Mesothelial cell of epicardium (in vitro differentiated cells): ENCODE data around the gene GRM7. TPM values are rescaled to one million over a fixed set of nuclear protein-coding genes. Genes with fewer than 3 reads are reported as not detected.

ENCODE experiments used
- DNase-seq, 2 experiments: peaks; one replicate each; pipeline ENCODE4 v3.0.0; 2021; ENCODE audit warnings: low spot score in 2 of 2; ENCODE audit not compliant: unreplicated experiment in 2 of 2
- H3K27ac Mint-ChIP-seq: 2 replicates; pipeline ENCODE4 v1.8.0; 2021; ENCODE audit warnings: mixed read lengths
- H3K27me3 Mint-ChIP-seq: 2 replicates; pipeline ENCODE4 v1.8.0; 2021; ENCODE audit warnings: low read depth, mixed read lengths
- H3K36me3 Mint-ChIP-seq: 2 replicates; pipeline ENCODE4 v1.8.0; 2021; ENCODE audit warnings: mixed read lengths
- H3K4me1 Mint-ChIP-seq: 2 replicates; pipeline ENCODE4 v1.8.0; 2021; ENCODE audit warnings: mixed read lengths
- H3K4me3 Mint-ChIP-seq: 2 replicates; pipeline ENCODE4 v1.8.0; 2021; ENCODE audit warnings: mild to moderate bottlenecking, moderate library complexity, mixed read lengths
- H3K9me3 Mint-ChIP-seq: 2 replicates; pipeline ENCODE4 v1.8.0; 2021; ENCODE audit warnings: mixed read lengths
- CTCF ChIP-seq: fragments of 200-600 bp; sonication (generic); IDR thresholded peaks from one replicate; pipeline ENCODE4 v1.5.0; 2021; ENCODE audit warnings: antibody characterized with exemption; ENCODE audit not compliant: unreplicated experiment
- total RNA-seq: library from RNA; stranded (reverse); gene quantifications from 3 replicates; pipeline ENCODE4 v1.2.1, GENCODE V29; 2021

The GRM7 gene
- total RNA-seq, 1 donor from 2014 or later, result 0.69 TPM

GRCh38 chr3:7630351-7630911, 769.5 kb downstream of the GRM7 start:
- H3K36me3 Mint-ChIP-seq, result no peaks in the 10 kb centered on the region
- no peak overlapping the region for H3K27ac Mint-ChIP-seq
- H3K4me1 Mint-ChIP-seq, result peaks cover 6% of the 10 kb centered on the region
- no peaks in the 10 kb centered on the region for H3K27me3 Mint-ChIP-seq
- H3K4me3 Mint-ChIP-seq, result no peak overlapping the region
- no peak for DNase-seq
- H3K9me3 Mint-ChIP-seq, result no peaks in the 10 kb centered on the region
- TF ChIP-seq CTCF, result no peak

GRCh38 chr3:7630925-7631324, 770.0 kb downstream of the GRM7 start:
- TF ChIP-seq CTCF, result no peak
- Mint-ChIP-seq H3K4me1 (peaks cover 6% of the 10 kb centered on the region), H3K36me3 (no peaks in the 10 kb centered on the region), H3K27ac (peak overlapping the region; percentile 74), H3K4me3 (no peak overlapping the region), H3K9me3 (no peaks in the 10 kb centered on the region), H3K27me3 (no peaks in the 10 kb centered on the region)
- peak; percentile 29 to 43 for DNase-seq

- DNase-seq, result no peak
- H3K27me3 Mint-ChIP-seq, result no peaks in the 10 kb centered on the region
- no peaks in the 10 kb centered on the region for H3K36me3 Mint-ChIP-seq
- no peak for TF ChIP-seq CTCF
- H3K27ac Mint-ChIP-seq, result no peak overlapping the region
- H3K4me1 Mint-ChIP-seq, result peaks cover 6% of the 10 kb centered on the region
- H3K9me3 Mint-ChIP-seq, result no peaks in the 10 kb centered on the region
- H3K4me3 Mint-ChIP-seq, result no peak overlapping the region
Observed at GRCh38 chr3:7632305-7632704, 771.4 kb downstream of the GRM7 start.

GRCh38 chr3:7637694-7638093, 776.8 kb downstream of the GRM7 start:
- no peaks in the 10 kb centered on the region for H3K36me3 Mint-ChIP-seq

GRCh38 chr3:7638103-7638502, 777.2 kb downstream of the GRM7 start:
- Mint-ChIP-seq H3K9me3 (no peaks in the 10 kb centered on the region), H3K27ac (no peak overlapping the region), H3K27me3 (peaks cover 6% of the 10 kb centered on the region), H3K4me1 (peaks cover 5% of the 10 kb centered on the region), H3K4me3 (no peak overlapping the region), H3K36me3 (no peaks in the 10 kb centered on the region)
- no peak for DNase-seq
- no peak for TF ChIP-seq CTCF

More at GRCh38 chr3:7637694-7638093, 776.8 kb downstream of the GRM7 start:
- Mint-ChIP-seq H3K9me3 (no peaks in the 10 kb centered on the region), H3K4me1 (peaks cover 5% of the 10 kb centered on the region), H3K27ac (no peak overlapping the region), H3K4me3 (no peak overlapping the region), H3K27me3 (peaks cover 6% of the 10 kb centered on the region)
- DNase-seq, result no peak
- TF ChIP-seq CTCF, result no peak

GRCh38 chr3:7640787-7641186, 779.9 kb downstream of the GRM7 start:
- Mint-ChIP-seq H3K4me3 (no peak overlapping the region), H3K27ac (no peak overlapping the region), H3K27me3 (peaks cover 6% of the 10 kb centered on the region), H3K4me1 (peaks cover 5% of the 10 kb centered on the region), H3K36me3 (no peaks in the 10 kb centered on the region), H3K9me3 (no peaks in the 10 kb centered on the region)
- TF ChIP-seq CTCF, result no peak
- DNase-seq, result no peak
